T1000 (cell line): Measurements from ENCODE around the gene SIGLEC1.

Experiments
- DNase-seq: peaks from one replicate; lab custom pipeline; 2025; ENCODE audit warnings: mixed read lengths; lab: John Stamatoyannopoulos, UW

SIGLEC1 gene

DNA sequence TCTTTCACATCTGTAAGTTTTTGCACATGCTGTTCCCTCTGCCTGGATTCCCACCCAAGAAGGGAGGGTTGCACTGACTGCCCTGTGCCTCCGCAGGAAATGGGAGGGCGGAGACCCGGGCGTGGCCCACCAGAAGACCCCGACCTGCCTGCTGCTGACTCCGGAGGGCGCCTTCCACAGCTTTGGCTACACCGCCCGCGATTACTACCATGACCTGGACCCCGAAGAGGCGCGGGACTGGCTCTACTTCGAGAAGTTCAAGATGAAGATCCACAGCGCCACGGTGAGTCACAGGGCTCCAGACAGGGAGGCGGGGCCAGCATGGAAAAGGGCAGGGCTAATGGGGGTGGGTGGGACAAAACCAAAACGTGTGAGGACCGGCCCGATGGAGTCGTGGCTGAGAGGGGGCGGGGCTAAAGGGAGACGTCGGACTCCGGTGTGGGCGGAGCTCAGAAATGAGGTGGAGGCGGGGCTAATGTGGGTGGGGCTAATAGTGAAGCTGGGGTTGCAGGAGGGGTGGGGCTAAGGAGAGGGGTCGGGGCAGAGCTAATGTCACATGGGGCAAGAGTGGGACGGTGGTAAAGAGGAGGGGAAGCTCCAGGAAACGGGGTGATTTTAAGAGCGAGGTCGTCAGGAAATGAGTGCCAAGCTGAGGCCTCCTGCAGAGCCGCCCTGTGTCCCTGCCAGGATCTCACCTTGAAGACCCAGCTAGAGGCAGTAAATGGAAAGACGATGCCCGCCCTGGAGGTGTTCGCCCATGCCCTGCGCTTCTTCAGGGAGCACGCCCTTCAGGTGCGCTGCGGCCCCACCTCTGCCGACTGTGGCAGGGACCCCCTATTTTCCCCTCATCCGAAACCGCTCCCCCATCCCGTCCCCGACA lies 32.6 kb upstream of the SIGLEC1 start:
- DNase-seq, result peak; percentile 3

- no peak for DNase-seq
These were observed 31.6 kb upstream of the SIGLEC1 start for GRCh38 chr20:3744037-3744436.

DNA sequence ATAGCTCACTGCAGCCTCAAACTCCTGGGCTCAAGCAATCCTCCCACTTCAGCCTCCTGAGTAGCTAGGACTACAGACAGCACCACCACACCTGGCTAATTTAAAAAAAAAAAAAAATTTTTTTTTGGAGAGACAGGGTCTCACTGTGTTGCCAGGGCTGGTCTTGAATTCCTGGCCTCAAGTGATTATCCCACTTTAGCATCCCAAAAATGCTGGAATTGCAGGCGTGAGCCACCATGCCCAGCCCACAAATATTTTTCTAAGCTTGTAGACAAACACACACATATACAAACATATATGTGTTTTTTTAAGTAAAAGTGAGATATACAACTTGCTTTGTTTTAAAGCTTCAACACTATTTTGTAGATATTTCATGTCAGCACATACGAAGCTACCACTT lies 30.9 kb upstream of the SIGLEC1 start:
- no peak for DNase-seq

DNA sequence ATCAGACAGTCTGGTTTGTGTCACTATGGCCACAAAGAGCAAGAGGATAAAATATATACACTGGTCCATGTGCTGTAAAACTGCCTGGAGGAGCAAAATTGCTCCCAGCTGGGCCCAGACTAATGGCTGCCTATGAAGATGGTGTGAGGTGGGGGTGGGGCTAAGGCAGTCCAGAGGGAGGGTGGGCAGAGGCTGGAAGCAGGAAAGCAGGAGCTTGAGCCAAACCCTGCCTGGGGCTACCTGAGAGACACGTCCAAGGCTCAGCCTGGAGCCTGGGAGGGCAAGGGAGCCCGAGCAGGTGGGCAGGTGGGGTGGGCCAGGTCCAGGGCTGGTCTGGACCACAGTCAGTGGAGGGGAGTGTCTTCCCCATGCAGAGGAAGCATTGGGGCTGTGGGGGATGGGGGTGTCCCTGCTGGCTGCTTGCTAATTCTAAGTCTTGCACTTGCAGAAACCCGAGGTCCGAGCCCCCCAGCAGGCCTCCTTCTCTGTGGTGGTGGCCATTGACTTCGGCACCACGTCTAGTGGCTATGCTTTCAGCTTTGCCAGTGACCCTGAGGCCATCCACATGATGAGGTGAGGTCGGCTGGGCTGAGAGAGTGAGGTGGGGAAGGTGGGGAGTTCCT lies 29.5 kb upstream of the SIGLEC1 start:
- DNase-seq, result no peak

- no peak for DNase-seq
These were observed 28.4 kb upstream of the SIGLEC1 start for GRCh38 chr20:3740615-3741301.

GRCh38 chr20:3739926-3740451 lies 27.6 kb upstream of the SIGLEC1 start:
- DNase-seq, result no peak

- DNase-seq, result no peak
These were observed 26.9 kb upstream of the SIGLEC1 start for GRCh38 chr20:3739054-3739925.

- DNase-seq, result no peak
These were observed 26.0 kb upstream of the SIGLEC1 start for GRCh38 chr20:3738111-3739053.

GRCh38 chr20:3735768-3736167 lies 23.4 kb upstream of the SIGLEC1 start:
- DNase-seq, result no peak

DNA sequence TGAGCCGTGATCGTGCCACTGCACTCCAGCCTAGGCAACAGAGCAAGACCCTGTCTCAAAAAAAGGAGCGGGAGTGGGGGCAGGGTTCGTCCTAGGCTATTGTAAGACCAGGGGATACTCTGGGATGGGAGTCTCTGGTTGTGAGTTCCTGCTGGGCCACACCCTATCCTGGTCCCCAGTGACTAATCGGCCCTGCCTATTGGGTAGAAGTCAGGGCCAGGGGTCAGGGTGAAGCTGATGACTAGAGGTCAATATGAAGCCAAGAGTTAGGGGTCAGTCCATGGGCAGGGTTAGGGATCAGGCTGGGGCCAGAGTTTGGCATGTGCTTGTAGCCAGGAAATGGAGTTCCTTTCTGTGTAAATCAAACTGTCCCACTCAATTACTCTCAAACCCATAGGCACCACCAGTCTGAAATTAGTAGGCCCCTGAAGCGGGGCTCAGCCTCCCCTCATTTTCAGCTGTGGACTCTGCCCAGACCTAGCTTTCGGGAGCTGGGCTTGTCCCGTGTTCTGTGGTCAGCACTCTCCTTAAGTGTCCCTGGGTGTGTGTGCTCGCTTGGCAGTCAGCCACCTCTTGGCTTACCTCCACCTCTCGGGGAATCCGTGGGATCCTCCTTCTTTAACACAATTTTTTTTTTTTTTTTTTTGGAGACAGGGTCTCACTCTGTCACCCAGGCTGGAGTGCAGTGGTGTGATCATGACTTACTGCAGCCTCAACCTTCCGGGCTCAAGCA lies 21.9 kb upstream of the SIGLEC1 start:
- no peak for DNase-seq

- DNase-seq, result no peak
These were observed 21.0 kb upstream of the SIGLEC1 start for GRCh38 chr20:3733119-3733995.

DNA sequence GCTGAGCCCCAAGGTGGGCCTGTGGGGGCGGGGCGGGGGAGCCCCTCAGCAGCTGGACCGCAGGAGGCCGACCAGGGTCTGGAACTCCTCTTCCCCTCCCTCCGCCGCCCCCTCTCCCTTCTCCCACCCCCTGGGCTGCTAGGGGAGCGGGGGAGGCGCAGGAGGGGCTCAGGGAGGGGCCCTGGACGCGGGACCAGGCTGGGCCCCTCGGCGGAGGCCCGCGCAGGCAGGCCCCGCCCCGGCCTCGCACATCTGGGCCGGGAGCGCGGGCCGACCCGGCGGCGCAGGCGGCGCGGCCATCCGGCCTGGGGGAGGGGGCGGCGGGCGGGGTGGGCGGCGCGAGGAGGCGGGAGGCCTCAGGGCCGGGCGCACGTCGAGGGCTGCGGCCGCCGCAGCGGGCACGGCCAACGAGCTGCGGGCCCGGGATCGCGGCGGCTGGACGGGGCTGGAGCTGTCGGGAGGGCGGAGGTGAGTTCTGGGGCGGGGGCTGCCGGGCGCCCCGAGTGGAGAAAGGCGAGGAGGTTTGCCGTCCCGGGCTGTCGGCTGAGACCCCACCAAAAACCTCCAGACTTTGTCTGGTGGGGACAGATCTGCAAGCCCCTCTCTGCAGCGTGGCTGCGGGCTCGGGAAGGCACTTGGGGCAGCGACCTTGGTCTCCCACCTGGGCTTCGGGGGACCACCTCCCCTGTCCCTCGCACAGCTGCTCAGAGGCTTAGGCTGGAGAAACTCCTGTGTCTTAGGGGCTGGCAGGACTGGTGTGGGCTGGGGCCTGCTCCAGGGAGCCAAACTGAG lies 20.1 kb upstream of the SIGLEC1 start, which contains the start of gene HSPA12B:
Gene HSPA12B, plus strand, starts transcription at position 359 of the 792 bp plus-strand sequence. CDS start 5,990 bp downstream, outside the sequence.
- no peak for DNase-seq

DNA sequence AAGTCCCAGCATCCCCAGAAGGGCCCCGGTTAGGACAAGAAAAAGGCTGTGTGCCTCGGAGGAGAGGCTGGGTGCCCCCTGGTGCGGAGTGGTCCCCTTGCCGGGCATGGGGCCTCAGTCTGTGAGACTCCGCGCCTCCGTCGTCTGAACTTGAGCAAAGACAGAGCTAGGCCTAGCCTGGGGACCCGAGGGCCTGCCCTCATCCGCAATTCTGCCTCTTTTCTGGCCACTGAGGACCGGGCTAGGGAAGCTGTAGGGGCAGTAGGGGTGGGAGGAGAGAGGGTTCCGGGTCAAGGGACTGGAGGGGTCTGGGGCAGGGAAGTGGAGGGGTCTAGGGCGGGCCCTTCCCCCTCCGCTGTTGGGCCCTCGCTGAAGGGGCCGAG lies 19.5 kb upstream of the SIGLEC1 start:
- DNase-seq, result no peak

DNA sequence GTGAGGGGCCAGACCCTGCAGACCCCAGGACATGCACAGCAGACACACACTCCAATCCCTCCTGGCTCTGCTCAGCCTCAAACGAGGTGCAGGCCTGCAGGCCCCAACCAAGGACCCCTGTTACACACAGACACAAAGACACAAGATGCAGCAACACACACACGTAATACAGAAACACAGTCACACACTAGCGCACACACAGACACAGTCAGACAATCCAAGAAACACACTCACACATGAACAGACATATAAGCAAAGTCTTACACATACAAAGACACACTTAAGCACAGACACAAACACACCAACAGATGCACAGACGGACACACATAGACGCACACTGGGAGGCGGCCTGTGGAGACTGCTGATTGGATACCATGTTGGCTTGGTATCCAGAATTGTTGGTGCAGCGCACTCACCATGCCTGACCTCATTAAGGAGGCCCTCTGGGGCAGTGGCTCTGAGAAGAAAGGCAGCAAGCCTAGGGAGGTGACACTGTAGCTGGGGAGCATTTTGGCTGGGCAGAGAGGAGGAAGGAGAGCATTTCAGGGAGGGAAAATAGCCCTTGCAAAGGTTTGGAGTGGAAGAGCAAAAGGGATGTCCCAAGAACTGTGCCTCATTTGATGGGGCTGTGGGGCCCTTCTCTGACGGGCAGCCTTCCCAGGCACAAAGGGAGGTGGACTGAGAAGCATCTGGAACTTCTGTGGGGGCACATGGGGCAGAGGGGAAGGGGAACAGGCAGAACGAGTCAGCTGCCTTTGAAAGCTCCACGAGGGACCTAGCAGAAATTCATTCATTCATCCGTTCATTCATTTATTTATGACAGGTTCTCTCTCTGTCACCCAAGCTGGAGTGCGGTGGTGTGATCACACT lies 18.6 kb upstream of the SIGLEC1 start:
- no peak for DNase-seq

DNA sequence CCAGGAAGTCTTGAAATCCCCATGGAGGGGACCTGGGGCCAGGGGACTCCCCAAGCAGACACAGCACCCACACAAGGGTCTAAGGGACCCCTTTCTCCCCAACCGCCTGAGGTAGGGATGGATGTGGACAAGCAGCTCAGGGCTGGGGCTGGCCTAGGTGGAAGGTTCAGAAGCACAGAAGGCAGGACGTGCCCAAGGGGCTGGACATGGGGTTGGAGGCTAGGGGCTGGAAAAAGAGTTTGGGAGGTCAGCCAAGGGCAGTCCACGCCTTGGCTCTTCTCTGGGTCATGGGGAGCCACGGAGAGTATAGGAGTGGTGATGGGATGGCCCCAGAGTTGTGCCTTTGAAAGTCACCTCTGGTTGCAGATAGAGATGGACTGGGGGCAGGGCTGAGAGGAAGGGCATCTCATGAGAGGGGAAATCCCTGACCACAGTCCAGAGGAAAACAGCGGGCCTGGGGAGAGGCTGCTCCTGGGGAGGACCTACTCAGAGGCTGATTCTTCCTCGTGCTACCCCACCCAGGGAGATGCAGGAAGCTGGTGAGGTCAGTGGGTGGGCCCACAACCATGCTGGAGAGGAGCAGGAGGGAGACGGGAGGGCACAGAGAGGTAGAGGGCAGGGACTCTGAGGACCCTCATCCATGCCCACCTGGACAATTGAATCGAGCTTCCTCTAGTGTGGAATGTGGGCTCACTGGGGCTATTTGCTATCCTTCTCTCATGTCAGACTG lies 17.6 kb upstream of the SIGLEC1 start:
- DNase-seq, result no peak

GRCh38 chr20:3729378-3729777 lies 17.0 kb upstream of the SIGLEC1 start:
- no peak for DNase-seq
